IMR-90 (cell line): ENCODE measurements around the gene NWD2. TPM values are rescaled to one million over a fixed set of nuclear protein-coding genes. Genes with fewer than 3 reads are reported as not detected.

Source experiments
- ATAC-seq: fragments of 200-7000 bp; cut with Tn5 transposase; 2 replicates; pipeline ENCODE4 v1.9.1; 2020; ENCODE audit warnings: low read depth, mild to moderate bottlenecking, moderate library complexity
- BruUV-seq: library from RNA; stranded (reverse); fragments of 400-500 nt; replicated peaks from 2 replicates; lab custom pipeline; 2021; lab: Mats Ljungman, UMichigan
- CTCF ChIA-PET: fragments of 300-600 bp; formaldehyde crosslinking; extraction: SDS; loops from one replicate; lab custom pipeline; 2021; ENCODE audit warnings: antibody characterized with exemption; lab: Yijun Ruan, JAX
- POLR2A ChIA-PET: fragments of 300-600 bp; sonication (Branson Sonifier 250); formaldehyde crosslinking; loops from one replicate; lab custom pipeline; 2022; ENCODE audit warnings: antibody characterized with exemption; ENCODE audit not compliant: unreplicated experiment; lab: Charles Lee
- DNase-seq: peaks from one replicate; pipeline ENCODE4 v3.0.0; 2013
- H2AFZ ChIP-seq: replicated peaks from 2 replicates; pipeline ENCODE3; 2013; ENCODE audit warnings: low read length, mild to moderate bottlenecking; ENCODE audit not compliant: poor library complexity
- H2AK5ac ChIP-seq: 2 replicates; pipeline ENCODE4 v1.6.1; 2013; ENCODE audit warnings: low read depth, low read length, inconsistent platforms
- H2AK9ac ChIP-seq: replicated peaks from 2 replicates; pipeline ENCODE3; 2013; ENCODE audit warnings: mild to moderate bottlenecking, low read depth, low read length, moderate library complexity; ENCODE audit not compliant: poor library complexity
- H2BK120ac ChIP-seq: 2 replicates; pipeline ENCODE4 v1.6.1; 2013; ENCODE audit warnings: low read depth, low read length, inconsistent platforms
- H2BK15ac ChIP-seq: 3 replicates; pipeline ENCODE4 v1.6.1; 2013; ENCODE audit warnings: low read depth, low read length, inconsistent platforms
- H2BK20ac ChIP-seq: 2 replicates; pipeline ENCODE4 v1.6.1; 2013; ENCODE audit warnings: low read depth, mild to moderate bottlenecking, inconsistent platforms, low read length, moderate library complexity
- H2BK5ac ChIP-seq: 2 replicates; pipeline ENCODE4 v1.6.1; 2013; ENCODE audit warnings: mild to moderate bottlenecking, low read depth, low read length, inconsistent platforms; ENCODE audit not compliant: poor library complexity, severe bottlenecking
- H3K14ac ChIP-seq: replicated peaks from 2 replicates; pipeline ENCODE4 v1.6.1; 2013; ENCODE audit warnings: low read depth, low read length, inconsistent platforms
- H3K18ac ChIP-seq: 2 replicates; pipeline ENCODE4 v1.6.1; 2013; ENCODE audit warnings: low read depth, low read length, control low read depth
- H3K23ac ChIP-seq: 2 replicates; pipeline ENCODE4 v1.6.1; 2013; ENCODE audit warnings: low read depth, low read length, inconsistent platforms
- H3K27ac ChIP-seq: 2 replicates; pipeline ENCODE4 v1.5.1; 2013; ENCODE audit warnings: mild to moderate bottlenecking, control low read depth, low read length; ENCODE audit not compliant: insufficient read depth
- H3K27me3 ChIP-seq: 2 replicates; pipeline ENCODE4 v1.6.1; 2013; ENCODE audit warnings: low read length; ENCODE audit not compliant: control insufficient read depth, insufficient read depth
- H3K36me3 ChIP-seq: 2 replicates; pipeline ENCODE4 v1.6.1; 2013; ENCODE audit warnings: low read length, mixed read lengths; ENCODE audit not compliant: control insufficient read depth, insufficient read depth
- H3K4ac ChIP-seq: 2 replicates; pipeline ENCODE4 v1.6.1; 2013; ENCODE audit warnings: low read depth, low read length, inconsistent platforms
- H3K4me1 ChIP-seq: 2 replicates; pipeline ENCODE4 v1.6.1; 2013; ENCODE audit warnings: low read length, mixed read lengths; ENCODE audit not compliant: control insufficient read depth, insufficient read depth
- H3K4me2 ChIP-seq: 2 replicates; pipeline ENCODE4 v1.6.1; 2013; ENCODE audit warnings: low read depth, mild to moderate bottlenecking, control low read depth, low read length, moderate library complexity
- H3K4me3 ChIP-seq: 2 replicates; pipeline ENCODE4 v1.5.1; 2013; ENCODE audit warnings: low read depth, mild to moderate bottlenecking, control low read depth, low read length, moderate library complexity; ENCODE audit not compliant: insufficient read depth
- H3K56ac ChIP-seq: 2 replicates; pipeline ENCODE4 v1.6.1; 2013; ENCODE audit warnings: low read length, inconsistent platforms; ENCODE audit not compliant: insufficient read depth; ENCODE audit errors: extremely low read depth
- H3K79me1 ChIP-seq, 2 experiments: 2 replicates each; pipeline ENCODE4 v1.6.1; 2013; ENCODE audit warnings: low read length in 2 of 2, inconsistent platforms in 1 of 2, low read depth in 1 of 2
- H3K9ac ChIP-seq: 2 replicates; pipeline ENCODE4 v1.6.1; 2013; ENCODE audit warnings: low read depth, low read length, control low read depth
- H3K9me1 ChIP-seq: 2 replicates; pipeline ENCODE4 v1.6.1; 2013; ENCODE audit warnings: low read length, inconsistent platforms; ENCODE audit not compliant: insufficient read depth
- H3K9me3 ChIP-seq: 2 replicates; pipeline ENCODE4 v1.6.1; 2013; ENCODE audit warnings: low read length; ENCODE audit not compliant: control insufficient read depth, insufficient read depth
- H4K20me1 ChIP-seq: 2 replicates; pipeline ENCODE4 v1.6.1; 2013; ENCODE audit warnings: low read length, inconsistent platforms; ENCODE audit not compliant: insufficient read depth
- H4K5ac ChIP-seq: 2 replicates; pipeline ENCODE4 v1.6.1; 2013; ENCODE audit warnings: mild to moderate bottlenecking, low read depth, low read length, control low read depth
- H4K8ac ChIP-seq, 2 experiments: 2 replicates each; pipeline ENCODE4 v1.6.1; 2013; ENCODE audit warnings: low read depth in 2 of 2, low read length in 2 of 2, control low read depth in 1 of 2, inconsistent platforms in 1 of 2
- H4K91ac ChIP-seq: 2 replicates; pipeline ENCODE4 v1.6.1; 2013; ENCODE audit warnings: low read depth, low read length, inconsistent platforms; ENCODE audit not compliant: insufficient read depth
- BHLHE40 ChIP-seq: fragments of 150-350 bp; IDR thresholded peaks from 2 replicates; pipeline ENCODE4 v1.6.1; 2016; ENCODE audit warnings: mild to moderate bottlenecking, low read depth, low read length
- CEBPB ChIP-seq: IDR thresholded peaks from 2 replicates; pipeline ENCODE4 v1.6.1; 2012; ENCODE audit warnings: low read depth, low read length, improper control_type of control experiment
- CHD1 ChIP-seq: IDR thresholded peaks from 2 replicates; pipeline ENCODE4 v1.6.1; 2012; ENCODE audit warnings: low read depth, low read length, improper control_type of control experiment
- ELK1 ChIP-seq: fragments of 150-350 bp; IDR thresholded peaks from 2 replicates; pipeline ENCODE4 v1.6.1; 2016; ENCODE audit warnings: low read depth, mild to moderate bottlenecking, low read length, moderate library complexity, borderline replicate concordance
- FOS ChIP-seq: fragments of 150-350 bp; IDR thresholded peaks from 2 replicates; pipeline ENCODE4 v1.6.1; 2016; ENCODE audit warnings: low read depth, low read length
- MAFK ChIP-seq: IDR thresholded peaks from 2 replicates; pipeline ENCODE4 v1.6.1; 2012; ENCODE audit warnings: low read depth, low read length, improper control_type of control experiment
- MAZ ChIP-seq: IDR thresholded peaks from 2 replicates; pipeline ENCODE4 v1.6.1; 2012; ENCODE audit warnings: low read depth, mild to moderate bottlenecking, low read length, improper control_type of control experiment, moderate library complexity, borderline replicate concordance
- MXI1 ChIP-seq: IDR thresholded peaks from 2 replicates; pipeline ENCODE4 v1.6.1; 2012; ENCODE audit warnings: low read depth, mild to moderate bottlenecking, low read length, moderate library complexity, borderline replicate concordance
- NFE2L2 ChIP-seq: fragments of 150-350 bp; IDR thresholded peaks from 2 replicates; pipeline ENCODE4 v1.6.1; 2016; ENCODE audit warnings: low read depth, mild to moderate bottlenecking, low read length
- POLR2A ChIP-seq: IDR thresholded peaks from 2 replicates; pipeline ENCODE4 v1.6.1; 2012; ENCODE audit warnings: mild to moderate bottlenecking, low read depth, low read length
- RAD21 ChIP-seq: IDR thresholded peaks from 2 replicates; pipeline ENCODE4 v1.6.1; 2012; ENCODE audit warnings: low read length, improper control_type of control experiment
- RCOR1 ChIP-seq: IDR thresholded peaks from 2 replicates; pipeline ENCODE4 v1.6.1; 2012; ENCODE audit warnings: mild to moderate bottlenecking, low read length, improper control_type of control experiment; ENCODE audit not compliant: insufficient replicate concordance
- SMC3 ChIP-seq: fragments of 150-350 bp; IDR thresholded peaks from 2 replicates; pipeline ENCODE4 v1.6.1; 2016; ENCODE audit warnings: low read depth, mild to moderate bottlenecking, antibody characterized with exemption, low read length, moderate library complexity
- USF2 ChIP-seq: fragments of 150-350 bp; IDR thresholded peaks from 2 replicates; pipeline ENCODE4 v1.6.1; 2017; ENCODE audit warnings: mild to moderate bottlenecking, antibody characterized with exemption, low read length, low read depth
- WGBS, 2 experiments: methylation state at CpG; one replicate each; pipeline versions ENCODE4 v1.1.5 to v1.1.7; 2013; ENCODE audit warnings: missing lambda C conversion rate in 2 of 2; ENCODE audit not compliant: insufficient read length in 1 of 2; ENCODE audit errors: extremely low coverage in 2 of 2; 5-methylcytosine and 5-hydroxymethylcytosine counted together
- dilution Hi-C: fragments of 300-500 bp; cut with HindIII; formaldehyde crosslinking; loops from one replicate; pipeline ENCODE4 v1.14.3; 2018; ENCODE audit warnings: low sequenced_read_pairs; ENCODE audit not compliant: unreplicated experiment
- in situ Hi-C: fragments of 300-500 bp; cut with MboI; formaldehyde crosslinking; loops from 3 replicates; pipeline ENCODE4 v1.14.3; 2019; ENCODE audit warnings: low sequenced_read_pairs, inconsistent platforms, mixed read lengths
- intact Hi-C: fragments of 100-400 bp; cut with micrococcal nuclease; formaldehyde crosslinking; loops from 2 replicates; pipeline ENCODE4 v1.10.0; 2022
- polyA plus RNA-seq, 3 experiments: library from polyadenylated mRNA; depleted of rRNA; stranded (reverse); fragments of >200 nt; gene quantifications; 2 replicates each; pipeline ENCODE4 v1.2.3, GENCODE V29; 2012; ENCODE audit warnings: low replicate concordance in 1 of 3
- total RNA-seq: library from RNA; depleted of rRNA; stranded (reverse); fragments of >200 nt; gene quantifications from 2 replicates; pipeline ENCODE4 v1.2.3, GENCODE V29; 2012

NWD2 gene
- total and polyA plus RNA-seq, 2 of the 4 experiments (the other 2 are of a cell fraction) = not detected

- Histone ChIP-seq H3K14ac (no peak overlapping the region), H3K9me1 (no peaks in the 10 kb centered on the region), H2BK20ac (no peak overlapping the region), H2AK9ac (no peak overlapping the region), H3K18ac (no peak overlapping the region), H2AFZ (no peak overlapping the region), H3K23ac (no peak overlapping the region), H2AK5ac (no peak overlapping the region), H3K4me1 (no peaks in the 10 kb centered on the region), H4K8ac (no peak overlapping the region), H4K20me1 (no peaks in the 10 kb centered on the region), H3K4me2 (no peak overlapping the region), H2BK120ac (no peak overlapping the region), H3K79me1 (no peaks in the 10 kb centered on the region), H3K56ac (no peak overlapping the region), H3K4ac (no peak overlapping the region), H4K5ac (no peak overlapping the region), H3K9me3 (no peaks in the 10 kb centered on the region), H3K27me3 (no peaks in the 10 kb centered on the region), H3K36me3 (no peaks in the 10 kb centered on the region), H2BK5ac (no peak overlapping the region), H3K9ac (no peak overlapping the region), H4K91ac (no peak overlapping the region), H3K27ac (no peak overlapping the region), H3K4me3 (no peak overlapping the region), H2BK15ac (no peak overlapping the region)
- ATAC-seq (no peak), DNase-seq (no peak)
- intact Hi-C loops (no loop called here), dilution Hi-C loops (no loop called here), in situ Hi-C loops (no loop called here)
- CTCF ChIA-PET = no interaction called here
- BruUV-seq = no TSS peak
- POLR2A ChIA-PET = no interaction called here
- WGBS, 2 experiments = no CpG with 5 or more reads among the region's 5 CpGs
- TF ChIP-seq FOS (no peak), USF2 (no peak), MAFK (no peak), MAZ (no peak), NFE2L2 (no peak), RAD21 (no peak), BHLHE40 (no peak), RCOR1 (no peak), ELK1 (no peak), POLR2A (no peak), CHD1 (no peak), CEBPB (no peak), SMC3 (no peak), MXI1 (no peak)
These were observed 220.8 kb downstream of the NWD2 start for GRCh38 chr4:37465296-37465695.
